ENCODE measurements around the gene ATP7B. TPM values are rescaled to one million over a fixed set of nuclear protein-coding genes. Genes with fewer than 3 reads are reported as not detected.
A peak's percentile ranks its signal among the peaks of the same experiment; 100 is the strongest.
"Not testable (repeated sequence)": the region's sequence is repeated elsewhere in the genome, so short reads cannot be mapped to it uniquely, and the experiment has no call there.

ATP7B gene
- total and polyA plus RNA-seq, 2 donors (not counting 1 experiment from before 2014, with no cell fraction given), result 1.7 to 3.3 TPM

DNA sequence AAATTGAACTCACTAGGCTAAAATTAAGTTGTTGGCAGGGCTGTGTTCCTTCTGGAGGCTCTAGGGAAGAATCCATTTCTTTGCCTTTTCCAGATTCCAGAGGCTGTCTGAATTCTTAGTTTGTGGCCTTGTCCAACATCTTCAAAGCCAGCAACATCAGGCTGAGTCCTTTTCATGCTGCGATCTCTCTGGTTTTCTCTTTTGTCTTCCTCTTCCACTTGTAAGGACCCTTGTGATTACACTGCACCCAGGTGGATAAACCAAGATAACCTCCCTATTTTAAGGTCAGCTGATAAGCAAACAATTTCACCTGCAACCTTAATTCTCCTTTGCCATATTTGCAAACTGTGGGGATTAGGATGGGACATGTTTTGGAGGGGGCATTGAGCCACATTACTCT lies 24.8 kb upstream of the ATP7B start:
- TF ChIP-seq CTCF (conservative IDR thresholded peaks at IDR 0.05 in 1 of 2, IDR thresholded peaks at IDR 0.05 in 1 of 2; ENCODE audit: low read depth in 1 of 2, low read length in 2 of 2), result no peak
- no peak for TF ChIP-seq EZH2 (IDR thresholded peaks at IDR 0.05; ENCODE audit: low read length, missing control alignments)
- Histone ChIP-seq H3K4me3 (replicated peaks in 1 of 4; ENCODE audit: control extremely low read depth in 1 of 4, insufficient read depth in 1 of 4, low read depth in 3 of 4, low read length in 4 of 4) (no peak overlapping the region), H3K4me2 (ENCODE audit: extremely low read depth, insufficient read depth, low read length) (no peak overlapping the region), H4K20me1 (ENCODE audit: control insufficient read depth, extremely low read depth, insufficient read depth, low read length) (no peaks in the 10 kb centered on the region), H3K36me3 (ENCODE audit: control insufficient read depth, insufficient read depth, low read length) (no peaks in the 10 kb centered on the region), H3K4me1 (ENCODE audit: control insufficient read depth, extremely low read depth, insufficient read depth, low read length) (no peaks in the 10 kb centered on the region), H2AFZ (ENCODE audit: low read length) (no peak overlapping the region), H3K27me3 (ENCODE audit: control insufficient read depth, insufficient read depth, low read length) (no peaks in the 10 kb centered on the region), H3K9ac (ENCODE audit: insufficient read depth, low read length) (no peak overlapping the region), H3K79me2 (ENCODE audit: control insufficient read depth, insufficient read depth, low read length) (no peaks in the 10 kb centered on the region), H3K27ac (ENCODE audit: insufficient read depth, low read length) (no peak overlapping the region), H3K9me3 (ENCODE audit: control insufficient read depth, insufficient read depth, low read depth, low read length) (no peaks in the 10 kb centered on the region)
- no peak for DNase-seq (ENCODE audit: low read depth in 2 of 2)

GRCh38 chr13:52034616-52035226 lies 23.5 kb upstream of the ATP7B start:
- Histone ChIP-seq H4K20me1 (ENCODE audit: control insufficient read depth, extremely low read depth, insufficient read depth, low read length) (no peaks in the 10 kb centered on the region), H2AFZ (ENCODE audit: low read length) (no peak overlapping the region), H3K27ac (ENCODE audit: insufficient read depth, low read length) (no peak overlapping the region), H3K9ac (ENCODE audit: insufficient read depth, low read length) (no peak overlapping the region), H3K36me3 (ENCODE audit: control insufficient read depth, insufficient read depth, low read length) (no peaks in the 10 kb centered on the region), H3K4me3 (replicated peaks in 1 of 4; ENCODE audit: control extremely low read depth in 1 of 4, insufficient read depth in 1 of 4, low read depth in 3 of 4, low read length in 4 of 4) (no peak overlapping the region), H3K4me2 (ENCODE audit: extremely low read depth, insufficient read depth, low read length) (no peak overlapping the region), H3K4me1 (ENCODE audit: control insufficient read depth, extremely low read depth, insufficient read depth, low read length) (no peaks in the 10 kb centered on the region), H3K79me2 (ENCODE audit: control insufficient read depth, insufficient read depth, low read length) (no peaks in the 10 kb centered on the region), H3K27me3 (ENCODE audit: control insufficient read depth, insufficient read depth, low read length) (no peaks in the 10 kb centered on the region), H3K9me3 (ENCODE audit: control insufficient read depth, insufficient read depth, low read depth, low read length) (no peaks in the 10 kb centered on the region)
- DNase-seq (ENCODE audit: low read depth in 2 of 2), result peak in 1 of 2 donors; percentile 10
- TF ChIP-seq CTCF (conservative IDR thresholded peaks at IDR 0.05 in 1 of 2, IDR thresholded peaks at IDR 0.05 in 1 of 2; ENCODE audit: low read depth in 1 of 2, low read length in 2 of 2) (no peak), EZH2 (IDR thresholded peaks at IDR 0.05; ENCODE audit: low read length, missing control alignments) (no peak)

GRCh38 chr13:52033039-52033438 lies 21.8 kb upstream of the ATP7B start:
- Histone ChIP-seq H3K4me2 (ENCODE audit: extremely low read depth, insufficient read depth, low read length) (no peak overlapping the region), H4K20me1 (ENCODE audit: control insufficient read depth, extremely low read depth, insufficient read depth, low read length) (no peaks in the 10 kb centered on the region), H3K79me2 (ENCODE audit: control insufficient read depth, insufficient read depth, low read length) (no peaks in the 10 kb centered on the region), H3K27ac (ENCODE audit: insufficient read depth, low read length) (no peak overlapping the region), H3K9ac (ENCODE audit: insufficient read depth, low read length) (no peak overlapping the region), H3K4me3 (replicated peaks in 1 of 4; ENCODE audit: control extremely low read depth in 1 of 4, insufficient read depth in 1 of 4, low read depth in 3 of 4, low read length in 4 of 4) (no peak overlapping the region), H3K4me1 (ENCODE audit: control insufficient read depth, extremely low read depth, insufficient read depth, low read length) (no peaks in the 10 kb centered on the region), H2AFZ (ENCODE audit: low read length) (no peak overlapping the region), H3K27me3 (ENCODE audit: control insufficient read depth, insufficient read depth, low read length) (no peaks in the 10 kb centered on the region), H3K9me3 (ENCODE audit: control insufficient read depth, insufficient read depth, low read depth, low read length) (no peaks in the 10 kb centered on the region), H3K36me3 (ENCODE audit: control insufficient read depth, insufficient read depth, low read length) (no peaks in the 10 kb centered on the region)
- DNase-seq (ENCODE audit: low read depth in 2 of 2), result no peak
- TF ChIP-seq CTCF (conservative IDR thresholded peaks at IDR 0.05 in 1 of 2, IDR thresholded peaks at IDR 0.05 in 1 of 2; ENCODE audit: low read depth in 1 of 2, low read length in 2 of 2) (no peak), EZH2 (IDR thresholded peaks at IDR 0.05; ENCODE audit: low read length, missing control alignments) (no peak)

DNA sequence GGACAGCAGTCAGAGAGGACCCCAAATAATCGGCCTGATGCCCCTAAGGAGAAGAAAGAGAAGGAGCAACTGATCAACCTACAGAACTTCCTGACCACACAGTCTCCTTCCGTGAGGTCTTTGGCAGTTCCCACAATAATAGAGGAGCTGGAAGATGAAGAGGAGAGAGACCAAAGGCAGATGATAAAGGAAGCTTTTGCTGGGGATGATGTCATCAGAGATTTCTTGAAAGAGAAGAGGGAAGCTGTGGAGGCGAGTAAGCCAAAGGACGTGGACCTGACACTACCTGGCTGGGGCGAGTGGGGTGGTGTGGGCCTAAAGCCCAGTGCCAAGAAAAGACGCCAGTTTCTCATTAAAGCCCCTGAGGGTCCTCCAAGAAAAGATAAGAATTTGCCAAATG lies 19.2 kb upstream of the ATP7B start:
- not testable (repeated sequence) for H3K27me3 ChIP-seq (ENCODE audit: control insufficient read depth, insufficient read depth, low read length); H4K20me1 ChIP-seq (ENCODE audit: control insufficient read depth, extremely low read depth, insufficient read depth, low read length); H2AFZ ChIP-seq (ENCODE audit: low read length); H3K9me3 ChIP-seq (ENCODE audit: control insufficient read depth, insufficient read depth, low read depth, low read length); H3K4me3 ChIP-seq (replicated peaks in 1 of 4; ENCODE audit: control extremely low read depth in 1 of 4, insufficient read depth in 1 of 4, low read depth in 3 of 4, low read length in 4 of 4); H3K27ac ChIP-seq (ENCODE audit: insufficient read depth, low read length); H3K79me2 ChIP-seq (ENCODE audit: control insufficient read depth, insufficient read depth, low read length); H3K36me3 ChIP-seq (ENCODE audit: control insufficient read depth, insufficient read depth, low read length); H3K4me2 ChIP-seq (ENCODE audit: extremely low read depth, insufficient read depth, low read length); H3K9ac ChIP-seq (ENCODE audit: insufficient read depth, low read length); DNase-seq (ENCODE audit: low read depth in 2 of 2); H3K4me1 ChIP-seq (ENCODE audit: control insufficient read depth, extremely low read depth, insufficient read depth, low read length)
